HepG2 (cell line): ENCODE results near the gene FBLIM1. TPM values are rescaled to one million over a fixed set of nuclear protein-coding genes. Genes with fewer than 3 reads are reported as not detected.

Experiments
- ZNF235 ChIP-seq: sonication (generic); formaldehyde crosslinking; IDR thresholded peaks from 2 replicates; pipeline ENCODE4 v1.8.1; 2023; ENCODE audit warnings: mild to moderate bottlenecking, missing genetic modification reagents, borderline replicate concordance
- ZNF407 ChIP-seq: sonication (generic); formaldehyde crosslinking; IDR thresholded peaks from one replicate; pipeline ENCODE4 v1.5.1; 2020; ENCODE audit warnings: mild to moderate bottlenecking, missing genetic modification reagents; ENCODE audit errors: not compliant biosample characterization
- polyA plus RNA-seq, 8 experiments: library from polyadenylated mRNA; depleted of rRNA in 3 of 8; stranded (reverse) in 7 of 8; unstranded in 1 of 8; fragments of >200 nt; fragmentation: Illumina TruSeq in 4 of 8; extraction: Trizol in 4 of 8; gene quantifications; 2 replicates each; pipeline versions ENCODE4 v1.2.1 to v1.2.3, GENCODE V29; 2011 to 2016; ENCODE audit warnings: low read depth in 4 of 8, missing spikeins in 1 of 8, mixed read lengths in 1 of 8; ENCODE audit not compliant: insufficient read depth in 1 of 8
- total RNA-seq, 5 experiments: library from RNA; depleted of rRNA; stranded (reverse); fragments of >200 nt; fragmentation: Illumina TruSeq; extraction: Trizol; gene quantifications; 2 replicates each; pipeline ENCODE4 v1.2.3, GENCODE V29; 2016; ENCODE audit warnings: low read depth in 1 of 5

The FBLIM1 gene
- total and polyA plus RNA-seq, 2 of the 13 experiments (the other 11 are each of a cell fraction or from before 2014, with no cell fraction given), result 10.6 to 23.0 TPM

DNA sequence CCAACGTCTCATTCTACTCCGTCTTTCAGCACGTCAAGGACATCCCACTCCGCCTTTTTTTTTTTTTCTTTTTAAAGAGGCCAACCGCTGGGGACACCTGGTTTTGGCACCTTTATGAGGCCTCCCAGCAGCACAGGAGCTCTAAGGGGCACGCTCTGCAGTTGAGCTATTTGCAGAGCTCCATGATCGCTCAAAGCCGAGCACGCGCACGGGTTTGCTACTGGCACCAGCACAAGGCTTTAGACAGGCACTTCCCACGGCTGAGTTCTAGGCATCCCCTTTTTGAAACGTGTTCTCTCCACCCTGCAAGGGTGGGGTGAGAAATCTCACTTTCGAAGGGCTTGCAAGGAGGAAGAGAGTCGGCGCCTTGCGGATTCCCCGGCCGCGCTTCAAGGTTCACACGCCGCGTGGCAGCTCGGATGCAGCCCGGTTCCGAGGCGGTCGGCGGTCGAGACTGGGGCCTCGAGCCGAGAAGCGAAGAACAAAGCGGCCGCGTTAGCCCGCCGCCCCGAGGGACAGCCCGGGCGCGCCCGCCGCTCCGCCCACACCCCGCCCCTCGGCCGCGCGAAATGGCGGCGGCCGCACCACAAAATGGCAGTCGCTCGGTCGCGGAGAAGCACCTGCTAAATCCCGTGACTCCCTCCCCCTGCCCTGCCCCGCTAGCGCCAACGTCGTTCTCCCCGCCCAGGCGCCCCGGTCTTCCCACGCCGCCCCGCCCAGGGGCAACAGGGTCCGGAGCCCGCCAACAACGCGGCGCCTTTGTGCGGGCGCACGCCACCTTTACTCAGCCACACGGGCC, 76.0 kb downstream of the FBLIM1 start (continued):
- TF ChIP-seq ZNF407 (CRISPR knock-in tag), result peak; percentile 47
- TF ChIP-seq ZNF235 (CRISPR knock-in tag), result no peak
